ENCODE data around the gene GNG3.

DNA sequence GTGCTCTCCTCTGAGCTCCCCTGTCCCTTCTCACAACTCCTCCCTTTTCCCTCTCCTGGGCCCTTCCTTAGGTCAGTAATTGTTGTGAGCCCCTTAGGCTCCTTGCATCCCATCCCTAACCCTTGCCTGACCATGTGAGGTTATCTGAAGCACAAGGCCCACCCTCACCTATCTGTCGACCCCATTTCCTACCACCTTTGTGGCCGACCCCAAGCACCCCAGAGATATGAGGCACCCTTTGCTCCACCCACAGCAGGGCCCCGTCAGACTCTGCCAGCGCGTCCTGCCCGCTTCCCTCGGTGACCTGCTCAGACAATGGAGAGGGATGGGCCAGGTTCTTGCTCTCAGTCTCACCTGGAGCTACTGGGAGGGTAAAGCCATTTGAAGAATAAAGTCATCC is 1.3 kb downstream of the GNG3 start:
- TF ChIP-seq POLR2A (IDR thresholded peaks at IDR 0.05) (no peak), POLR2AphosphoS5 (IDR thresholded peaks at IDR 0.05) (no peak)
- TF ChIP-seq, protein P1, sequence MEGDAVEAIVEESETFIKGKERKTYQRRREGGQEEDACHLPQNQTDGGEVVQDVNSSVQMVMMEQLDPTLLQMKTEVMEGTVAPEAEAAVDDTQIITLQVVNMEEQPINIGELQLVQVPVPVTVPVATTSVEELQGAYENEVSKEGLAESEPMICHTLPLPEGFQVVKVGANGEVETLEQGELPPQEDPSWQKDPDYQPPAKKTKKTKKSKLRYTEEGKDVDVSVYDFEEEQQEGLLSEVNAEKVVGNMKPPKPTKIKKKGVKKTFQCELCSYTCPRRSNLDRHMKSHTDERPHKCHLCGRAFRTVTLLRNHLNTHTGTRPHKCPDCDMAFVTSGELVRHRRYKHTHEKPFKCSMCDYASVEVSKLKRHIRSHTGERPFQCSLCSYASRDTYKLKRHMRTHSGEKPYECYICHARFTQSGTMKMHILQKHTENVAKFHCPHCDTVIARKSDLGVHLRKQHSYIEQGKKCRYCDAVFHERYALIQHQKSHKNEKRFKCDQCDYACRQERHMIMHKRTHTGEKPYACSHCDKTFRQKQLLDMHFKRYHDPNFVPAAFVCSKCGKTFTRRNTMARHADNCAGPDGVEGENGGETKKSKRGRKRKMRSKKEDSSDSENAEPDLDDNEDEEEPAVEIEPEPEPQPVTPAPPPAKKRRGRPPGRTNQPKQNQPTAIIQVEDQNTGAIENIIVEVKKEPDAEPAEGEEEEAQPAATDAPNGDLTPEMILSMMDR (IDR thresholded peaks at IDR 0.05): no peak
